ENCODE results near the gene PPIL1. TPM values are rescaled to one million over a fixed set of nuclear protein-coding genes. Genes with fewer than 3 reads are reported as not detected.

PPIL1 gene
- total and polyA plus RNA-seq, 2 of the 13 experiments (the other 11 are each of a cell fraction or from before 2014, with no cell fraction given), result 74.2 to 144 TPM

- TF ChIP-seq DZIP1 (CRISPR knock-in tag; IDR thresholded peaks at IDR 0.05), result no peak
- peak; percentile 70 for TF ChIP-seq FOXA1 (IDR thresholded peaks at IDR 0.05)
- peak; percentile 94 for TF ChIP-seq FOXA1 (CRISPR knock-in tag; IDR thresholded peaks at IDR 0.05)
- no peak for TF ChIP-seq ZNF607 (CRISPR knock-in tag; IDR thresholded peaks at IDR 0.05; ENCODE audit: borderline replicate concordance)
- 0 out of 2 replicates have a peak, but pooled peaks have one; percentile 20 for TF ChIP-seq MAFF (IDR thresholded peaks at IDR 0.05; ENCODE audit: low read depth, low read length)
- no peak for TF ChIP-seq ZKSCAN5 (CRISPR knock-in tag; IDR thresholded peaks at IDR 0.05)
- no peak for TF ChIP-seq ZBTB46 (CRISPR knock-in tag; IDR thresholded peaks at IDR 0.05; ENCODE audit: borderline replicate concordance)
- TF ChIP-seq ZBTB10 (CRISPR knock-in tag; IDR thresholded peaks at IDR 0.05; ENCODE audit: borderline replicate concordance), result no peak
- TF ChIP-seq ZNF451 (CRISPR knock-in tag; IDR thresholded peaks at IDR 0.05), result no peak; the same call in 1 of the 2 replicates
- TF ChIP-seq ZNF329 (CRISPR knock-in tag; IDR thresholded peaks at IDR 0.05; ENCODE audit: low read depth), result no peak
- no peak for TF ChIP-seq ZNF616 (CRISPR knock-in tag; IDR thresholded peaks at IDR 0.05; ENCODE audit: low read depth)
- TF ChIP-seq ATF5 (CRISPR knock-in tag; IDR thresholded peaks at IDR 0.05; ENCODE audit: low read depth), result no peak
- TF ChIP-seq HDAC6 (IDR thresholded peaks at IDR 0.05; ENCODE audit: low read depth, low read length), result no peak
- peak; percentile 53; the same call in 1 of the 2 replicates for TF ChIP-seq ZNF501 (CRISPR knock-in tag; IDR thresholded peaks at IDR 0.05)
- TF ChIP-seq NFKB2 (CRISPR knock-in tag; IDR thresholded peaks at IDR 0.05; ENCODE audit: borderline replicate concordance), result no peak; the same call in 1 of the 2 replicates
- no peak for TF ChIP-seq ZNF234 (CRISPR knock-in tag; conservative IDR thresholded peaks at IDR 0.05)
- TF ChIP-seq TEAD3 (CRISPR knock-in tag; optimal IDR thresholded peaks at IDR 0.05; ENCODE audit: borderline replicate concordance), result peak; percentile 89
- TF ChIP-seq LBX2 (CRISPR knock-in tag; IDR thresholded peaks at IDR 0.05; ENCODE audit: borderline replicate concordance), result no peak
- peak; percentile 81 to 82; a peak in 3 of 4 replicates for TF ChIP-seq EP300 (IDR thresholded peaks at IDR 0.05; ENCODE audit: low read depth in 2 of 2, low read length in 2 of 2)
- TF ChIP-seq EP300 (CRISPR knock-in tag; IDR thresholded peaks at IDR 0.05; ENCODE audit: borderline replicate concordance), result peak; percentile 69
- no peak for TF ChIP-seq PLRG1 (conservative IDR thresholded peaks at IDR 0.05)
Observed at GRCh38 chr6:36829919-36830544, 44.6 kb downstream of the PPIL1 start (continued).

Measured in HepG2 (cell line).